SK-N-SH (cell line): ENCODE data around the gene RFXANK. TPM values are rescaled to one million over a fixed set of nuclear protein-coding genes. Genes with fewer than 3 reads are reported as not detected.

Source experiments
- CTCF ChIA-PET: fragments of 300-600, 350-600 bp; formaldehyde crosslinking; extraction: SDS; loops from one replicate; lab custom pipeline; 2021; lab: Yijun Ruan, JAX
- POLR2A ChIA-PET: fragments of 350-600 bp; sonication (Branson Sonifier 250); formaldehyde crosslinking; extraction: SDS; loops from one replicate; lab custom pipeline; 2020; ENCODE audit warnings: antibody characterized with exemption, inconsistent platforms; lab: Yijun Ruan, JAX
- DNase-seq: peaks from one replicate; pipeline ENCODE4 v3.0.0; 2012
- H2AFZ ChIP-seq: fragments of 200-600 bp; sonication (generic); 2 replicates; pipeline ENCODE4 v1.8.1; 2016; ENCODE audit warnings: antibody characterized with exemption, mild to moderate bottlenecking, low read depth
- H3F3A ChIP-seq: fragments of 200-600 bp; sonication (generic); replicated peaks from 2 replicates; pipeline ENCODE3; 2016; ENCODE audit warnings: antibody characterized with exemption, mild to moderate bottlenecking; ENCODE audit not compliant: insufficient read depth
- H3K27ac ChIP-seq, 2 experiments: fragments of 200-500 bp in 1 of 2; fragments of 200-600 bp in 1 of 2; sonication (Bioruptor generic) in 1 of 2; sonication (generic), shearing (Covaris generic) in 1 of 2; 2 replicates each; pipeline versions ENCODE4 v1.5.1 to v1.6.1; 2014 to 2016; ENCODE audit warnings: low read depth in 2 of 2, inconsistent platforms in 1 of 2, low read length in 1 of 2, mild to moderate bottlenecking in 1 of 2, mixed read lengths in 1 of 2
- H3K27me3 ChIP-seq: fragments of 200-600 bp; sonication (generic), shearing (Covaris generic); 2 replicates; pipeline ENCODE4 v1.6.1; 2016; ENCODE audit warnings: mixed run types; ENCODE audit not compliant: insufficient read depth
- H3K36me3 ChIP-seq, 2 experiments: fragments of 200-500 bp in 1 of 2; fragments of 200-600 bp in 1 of 2; sonication (Bioruptor generic) in 1 of 2; sonication (generic) in 1 of 2; replicated peaks in 1 of 2; 2 replicates each; pipeline versions ENCODE3 to v1.5.1; 2014 to 2016; ENCODE audit warnings: low read length in 1 of 2, mild to moderate bottlenecking in 1 of 2; ENCODE audit not compliant: insufficient read depth in 2 of 2, control insufficient read depth in 1 of 2
- H3K4me1 ChIP-seq, 2 experiments: fragments of 200-500 bp in 1 of 2; fragments of 200-600 bp in 1 of 2; sonication (Bioruptor generic) in 1 of 2; sonication (generic), shearing (Covaris generic) in 1 of 2; 2 replicates each; pipeline versions ENCODE4 v1.5.1 to v1.6.1; 2014 to 2016; ENCODE audit warnings: low read depth in 1 of 2, low read length in 1 of 2, mixed run types in 1 of 2; ENCODE audit not compliant: insufficient read depth in 2 of 2, control insufficient read depth in 1 of 2
- H3K4me2 ChIP-seq: fragments of 200-600 bp; sonication (generic), shearing (Covaris generic); 2 replicates; pipeline ENCODE4 v1.6.1; 2017; ENCODE audit warnings: mixed run types
- H3K4me3 ChIP-seq, 2 experiments: fragments of 200-500 bp in 1 of 2; fragments of 200-600 bp in 1 of 2; sonication (Bioruptor generic) in 1 of 2; sonication (generic), shearing (Covaris generic) in 1 of 2; 2 replicates each; pipeline versions ENCODE4 v1.5.1 to v1.8.1; 2014 to 2016; ENCODE audit warnings: low read depth in 2 of 2, inconsistent platforms in 1 of 2, low read length in 1 of 2, mild to moderate bottlenecking in 1 of 2, mixed read lengths in 1 of 2, moderate library complexity in 1 of 2
- H3K79me2 ChIP-seq: fragments of 200-600 bp; sonication (generic); 2 replicates; pipeline ENCODE4 v1.8.1; 2017; ENCODE audit warnings: mild to moderate bottlenecking; ENCODE audit not compliant: insufficient read depth
- H3K9ac ChIP-seq: fragments of 200-600 bp; sonication (generic); 2 replicates; pipeline ENCODE4 v1.6.1; 2017; ENCODE audit warnings: mixed run types
- H3K9me2 ChIP-seq: fragments of 200-600 bp; sonication (generic); 2 replicates; pipeline ENCODE4 v1.6.1; 2017; ENCODE audit warnings: mixed run types
- H3K9me3 ChIP-seq: fragments of 200-600 bp; sonication (generic); 2 replicates; pipeline ENCODE4 v1.6.1; 2017; ENCODE audit warnings: mixed run types, mild to moderate bottlenecking, moderate library complexity
- H4K20me1 ChIP-seq: fragments of 200-600 bp; sonication (generic); 2 replicates; pipeline ENCODE4 v1.6.1; 2017; ENCODE audit warnings: mild to moderate bottlenecking, mixed run types; ENCODE audit not compliant: insufficient read depth
- CHD2 ChIP-seq: fragments of 150-350 bp; IDR thresholded peaks from 2 replicates; pipeline ENCODE4 v1.6.1; 2018; ENCODE audit warnings: low read length; ENCODE audit not compliant: partially characterized antibody
- CTCF ChIP-seq: fragments of 200-600 bp; sonication (generic); IDR thresholded peaks from 2 replicates; pipeline ENCODE4 v1.6.1; 2017; ENCODE audit warnings: antibody characterized with exemption, mild to moderate bottlenecking, moderate library complexity
- EP300 ChIP-seq, 2 experiments: IDR thresholded peaks; 2 replicates each; pipeline versions ENCODE4 v1.4.0 to v1.6.1; 2012; ENCODE audit warnings: borderline replicate concordance in 1 of 2, low read depth in 1 of 2, low read length in 1 of 2
- EZH2phosphoT487 ChIP-seq: fragments of 200-600 bp; sonication (generic); IDR thresholded peaks from 2 replicates; pipeline ENCODE4 v1.6.1; 2017; ENCODE audit warnings: low read depth, mixed run types, mild to moderate bottlenecking, antibody characterized with exemption, moderate library complexity, borderline replicate concordance
- FOSL2 ChIP-seq: IDR thresholded peaks from 2 replicates; pipeline ENCODE4 v1.4.0; 2012; ENCODE audit warnings: low read depth, mild to moderate bottlenecking, moderate library complexity, borderline replicate concordance
- FOXJ3 ChIP-seq: sonication (generic); formaldehyde crosslinking; IDR thresholded peaks from 2 replicates; pipeline ENCODE4 v1.5.1; 2020; ENCODE audit warnings: mild to moderate bottlenecking, missing genetic modification reagents
- MAX ChIP-seq: IDR thresholded peaks from 2 replicates; pipeline ENCODE4 v1.4.0; 2012; ENCODE audit warnings: low read depth
- MEF2A ChIP-seq: IDR thresholded peaks from 2 replicates; pipeline ENCODE4 v1.4.0; 2012; ENCODE audit warnings: low read depth, borderline replicate concordance
- MXI1 ChIP-seq: IDR thresholded peaks from 2 replicates; pipeline ENCODE4 v1.6.1; 2012; ENCODE audit warnings: mild to moderate bottlenecking, low read depth, low read length, improper control_type of control experiment
- NFIC ChIP-seq: IDR thresholded peaks from 2 replicates; pipeline ENCODE4 v1.4.0; 2012; ENCODE audit warnings: borderline replicate concordance
- NRF1 ChIP-seq: IDR thresholded peaks from 2 replicates; pipeline ENCODE4 v1.6.1; 2012; ENCODE audit warnings: low read depth, mild to moderate bottlenecking, low read length
- PBX3 ChIP-seq: IDR thresholded peaks from 2 replicates; pipeline ENCODE4; 2012
- POLR2AphosphoS5 ChIP-seq: IDR thresholded peaks from 2 replicates; pipeline ENCODE4 v1.6.1; 2012; ENCODE audit warnings: low read depth, low read length
- RAD21 ChIP-seq: IDR thresholded peaks from 2 replicates; pipeline ENCODE4 v1.6.1; 2012; ENCODE audit warnings: mild to moderate bottlenecking, low read length
- REST ChIP-seq: IDR thresholded peaks from 2 replicates; pipeline ENCODE4 v1.6.1; 2012; ENCODE audit warnings: mild to moderate bottlenecking, low read depth, low read length, moderate library complexity
- RXRA ChIP-seq: IDR thresholded peaks from 2 replicates; pipeline ENCODE4 v1.4.0; 2012; ENCODE audit warnings: low read depth, mild to moderate bottlenecking, borderline replicate concordance
- SIN3A ChIP-seq: IDR thresholded peaks from 2 replicates; pipeline ENCODE4 v1.6.1; 2012; ENCODE audit warnings: low read depth, mild to moderate bottlenecking, low read length, moderate library complexity, borderline replicate concordance
- TAF1 ChIP-seq: IDR thresholded peaks from 2 replicates; pipeline ENCODE4 v1.6.1; 2012; ENCODE audit warnings: low read depth, mild to moderate bottlenecking, low read length, moderate library complexity, borderline replicate concordance
- TEAD4 ChIP-seq: IDR thresholded peaks from 2 replicates; pipeline ENCODE4 v1.4.0; 2012; ENCODE audit warnings: mild to moderate bottlenecking, borderline replicate concordance; ENCODE audit not compliant: insufficient read depth
- USF1 ChIP-seq: IDR thresholded peaks from 2 replicates; pipeline ENCODE4 v1.4.0; 2012; ENCODE audit warnings: low read depth, borderline replicate concordance
- WGBS: methylation state at CpG from one replicate; pipeline ENCODE4 v1.1.6; 2017; ENCODE audit warnings: low lambda C conversion rate; 5-methylcytosine and 5-hydroxymethylcytosine counted together
- polyA plus RNA-seq, 3 experiments: library from polyadenylated mRNA; depleted of rRNA; stranded (reverse); fragments of >200 nt; gene quantifications; 2 replicates each; pipeline ENCODE4 v1.2.3, GENCODE V29; 2012

The RFXANK gene
- polyA plus RNA-seq, 1 of the 3 experiments (the other 2 are of a cell fraction) = 117 TPM

- Histone ChIP-seq H3K79me2 (peaks cover 40% of the 10 kb centered on the region), H3K27me3 (no peaks in the 10 kb centered on the region), H3K4me3 (no peak overlapping the region), H3K4me2 (no peak overlapping the region), H4K20me1 (no peaks in the 10 kb centered on the region), H3K27ac (no peak overlapping the region), H3K36me3 (peaks cover 0 to 8% of the 10 kb centered on the region in 2 experiments), H2AFZ (no peak overlapping the region), H3K9me2 (no peaks in the 10 kb centered on the region), H3K9me3 (no peaks in the 10 kb centered on the region), H3F3A (no peaks in the 10 kb centered on the region), H3K9ac (no peak overlapping the region), H3K4me1 (peaks cover 8% of the 10 kb centered on the region in 2 experiments; a peak in 2 of 4 replicates)
- ChIA-PET POLR2A (no interaction called here), CTCF (interaction anchor here (1.0 to 5.5 kb wide), 5 partner anchors 12 to 304 kb away, joined by 3 to 27 read pairs (median 6); no protein-coding TSS in a partner anchor)
- DNase-seq = no peak
- no peak for TF ChIP-seq SIN3A
- no peak for TF ChIP-seq MXI1
- no peak for TF ChIP-seq NRF1
- no peak for TF ChIP-seq EP300 (IDR thresholded peaks at IDR 0.05; ENCODE audit: borderline replicate concordance in 1 of 2, low read depth in 1 of 2, low read length in 1 of 2)
- TF ChIP-seq RXRA = no peak
- 98% methylated on average over 13 of the region's 14 CpGs for WGBS
Observed at GRCh38 chr19:19186742-19187141, 5.3 kb upstream of the RFXANK start.

GRCh38 chr19:19191768-19192077, 335 bp upstream of the RFXANK start:
- Histone ChIP-seq H3K4me1 (peaks cover 11 to 14% of the 10 kb centered on the region in 2 experiments; a peak in 2 of 4 replicates), H3K27ac (peak overlapping the region; percentile 94 to 97), H3K4me2 (peak overlapping the region; percentile 90), H3K27me3 (no peaks in the 10 kb centered on the region), H3K9ac (peak overlapping the region; percentile 97), H3F3A (peaks cover 3% of the 10 kb centered on the region), H2AFZ (peak overlapping the region; percentile 33; the same call in 1 of the 2 replicates), H3K4me3 (peak overlapping the region; percentile 58 to 91), H3K9me2 (no peaks in the 10 kb centered on the region), H3K9me3 (no peaks in the 10 kb centered on the region), H3K36me3 (peaks cover 0 to 4% of the 10 kb centered on the region in 2 experiments), H3K79me2 (peaks cover 50% of the 10 kb centered on the region), H4K20me1 (no peaks in the 10 kb centered on the region)
- POLR2A ChIA-PET = interaction anchor here (0.6 to 2.5 kb wide), 3 partner anchors 11 to 180 kb away, joined by 3 to 10 read pairs (median 3); partner anchors contain the start of gene NR2C2AP
- no peak for DNase-seq
- WGBS = 0% methylated on average over 16 of the region's 17 CpGs
- CTCF ChIA-PET = interaction anchor here (0.8 to 1.7 kb wide), 8 partner anchors 10 to 175 kb away, joined by 3 to 15 read pairs (median 4); partner anchors contain the start of gene NR2C2AP
- TF ChIP-seq TEAD4 (no peak), FOXJ3 (CRISPR knock-in tag) (no peak), NRF1 (no peak), CTCF (no peak), CHD2 (no peak), NFIC (no peak), SIN3A (no peak), RAD21 (no peak), USF1 (no peak), PBX3 (no peak), REST (no peak), TAF1 (no peak), MAX (no peak), EZH2phosphoT487 (no peak), MEF2A (no peak), FOSL2 (no peak), POLR2AphosphoS5 (no peak), RXRA (no peak)
